GM21367 (cell line): ENCODE data around the gene PUS7.
"Not testable (repeated sequence)": the region's sequence is repeated elsewhere in the genome, so short reads cannot be mapped to it uniquely, and the experiment has no call there.

ENCODE experiments used
- ATAC-seq: cut with Tn5 transposase; IDR thresholded peaks from one replicate; pipeline ENCODE4 v1.9.1; 2021; ENCODE audit not compliant: unreplicated experiment

The PUS7 gene

DNA sequence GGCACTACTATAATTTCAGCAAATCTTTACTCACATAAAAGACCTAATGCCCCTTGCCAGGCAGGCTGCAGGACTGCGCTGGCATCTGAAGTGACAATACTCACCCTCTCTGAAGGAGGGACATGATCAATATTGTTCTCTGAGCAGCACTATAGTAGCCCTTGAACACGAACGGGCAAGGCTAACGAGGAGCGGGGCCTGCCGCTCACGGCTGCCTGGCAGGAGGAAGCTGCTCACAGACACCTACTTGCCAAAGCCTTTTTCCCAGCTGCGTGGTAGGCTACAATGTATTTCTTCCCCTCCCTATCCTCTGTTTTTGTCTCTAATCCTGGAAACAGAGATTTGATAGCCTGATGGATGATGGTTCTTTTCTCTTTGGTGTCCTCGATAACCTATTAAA, 19.9 kb downstream of the PUS7 start:
- ATAC-seq = no peak

DNA sequence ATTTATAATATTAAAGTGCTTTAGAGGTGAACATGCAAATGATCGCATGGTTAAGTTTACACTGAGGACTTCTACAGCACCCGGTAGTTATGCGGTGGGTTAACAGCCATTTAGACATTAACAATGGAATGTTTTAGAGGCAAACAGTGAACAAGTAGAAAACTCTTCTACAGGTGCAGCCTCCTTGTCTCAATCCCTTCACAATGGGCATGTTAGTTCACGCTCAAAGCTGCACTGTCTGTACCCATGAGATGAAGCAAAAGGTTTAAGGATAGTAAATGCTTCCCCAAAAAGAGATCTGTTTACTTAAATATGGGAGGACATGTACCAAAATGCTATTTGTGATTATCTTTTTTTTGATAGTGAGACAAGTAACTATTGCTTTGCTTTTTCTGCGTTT, 25.1 kb downstream of the PUS7 start:
- ATAC-seq = no peak

DNA sequence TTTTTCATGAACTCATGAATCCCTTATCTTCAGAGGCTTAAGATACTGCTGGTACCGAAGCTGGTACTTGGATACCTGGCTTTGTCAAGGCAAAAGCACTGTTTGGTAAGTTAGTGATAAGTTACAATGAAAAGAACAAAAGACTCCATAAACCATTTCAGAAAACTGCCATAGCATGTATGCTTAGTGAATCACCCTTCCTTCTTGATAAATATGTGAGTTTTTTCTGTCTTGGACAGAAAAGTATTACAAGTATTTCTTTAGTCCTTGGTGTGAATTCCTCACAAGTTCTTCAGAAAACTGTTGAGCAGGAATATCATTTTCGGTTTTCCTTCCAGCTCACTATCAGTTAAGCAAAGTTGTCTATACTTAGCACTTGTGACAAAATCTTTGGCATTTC, 25.6 kb downstream of the PUS7 start:
- ATAC-seq = no peak

DNA sequence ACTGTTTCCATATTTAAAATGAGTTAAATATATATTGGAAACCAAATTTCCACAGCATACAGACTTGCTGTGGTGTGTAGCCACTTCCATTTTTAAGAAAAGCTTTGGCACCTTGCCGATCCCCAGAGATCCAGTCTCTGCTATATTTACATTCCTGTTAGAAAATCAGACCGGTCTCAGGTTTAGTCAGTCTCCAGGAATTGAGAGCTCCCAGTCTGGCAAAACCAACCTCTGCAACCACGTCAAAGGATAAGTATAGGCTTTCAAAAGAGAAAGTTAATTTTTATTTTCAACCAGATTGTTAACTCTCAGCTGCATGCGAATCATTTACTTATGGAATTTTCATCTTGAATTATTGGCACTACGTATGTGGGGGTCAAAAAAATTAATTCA, 28.2 kb downstream of the PUS7 start:
- no peak for ATAC-seq

DNA sequence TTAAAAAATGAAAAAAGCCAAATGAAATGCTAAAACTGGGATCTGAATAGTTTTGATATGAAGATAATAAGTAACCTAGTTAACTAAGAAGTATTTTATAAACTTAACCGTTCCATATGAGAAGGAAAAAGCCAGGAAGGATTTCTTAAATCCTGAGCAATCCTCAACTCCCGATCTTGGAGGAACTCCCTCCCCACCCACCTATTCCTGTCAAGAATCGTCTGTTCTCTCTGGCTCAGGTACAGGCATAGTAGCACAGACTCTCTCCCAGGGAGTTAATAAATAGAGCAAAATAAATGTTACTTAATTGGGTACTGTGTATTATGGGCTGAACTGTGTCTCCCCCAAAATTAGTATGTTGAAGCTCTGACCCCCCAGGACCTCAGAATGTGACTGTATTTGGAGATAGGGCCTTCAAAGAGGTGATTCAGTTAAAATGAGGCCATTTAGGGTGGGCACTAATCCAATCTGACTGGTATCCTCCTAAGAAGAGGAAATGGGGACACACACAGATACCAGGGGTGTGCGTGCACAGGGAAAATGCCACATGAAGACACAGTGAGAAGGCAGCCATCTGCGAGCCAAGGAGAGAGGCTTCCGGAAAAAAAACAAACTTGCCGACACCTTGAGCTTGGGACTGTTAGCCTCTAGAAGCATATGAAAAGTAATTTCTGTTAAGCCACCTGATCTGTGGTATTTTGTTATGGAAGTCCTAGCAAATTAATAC, 28.7 kb downstream of the PUS7 start:
- ATAC-seq = no peak

DNA sequence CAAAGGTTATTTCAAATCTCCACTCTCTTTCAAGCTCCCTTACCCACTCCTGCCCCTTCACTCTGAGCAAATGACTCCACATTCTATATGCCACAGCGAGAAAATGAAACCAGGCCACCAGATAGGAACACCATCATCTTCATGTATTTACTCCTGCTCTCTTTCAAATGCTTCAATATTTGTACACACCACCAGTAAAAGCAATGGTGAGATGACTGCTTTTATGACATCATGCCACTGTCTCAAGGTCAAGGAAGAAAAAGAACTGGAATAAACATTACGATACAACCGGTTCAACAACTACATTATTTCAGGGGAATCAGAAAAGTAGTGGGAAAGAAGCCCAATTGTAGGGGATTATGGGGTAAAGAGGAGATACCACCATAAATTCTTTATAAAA, 32.7 kb downstream of the PUS7 start:
- ATAC-seq = no peak

DNA sequence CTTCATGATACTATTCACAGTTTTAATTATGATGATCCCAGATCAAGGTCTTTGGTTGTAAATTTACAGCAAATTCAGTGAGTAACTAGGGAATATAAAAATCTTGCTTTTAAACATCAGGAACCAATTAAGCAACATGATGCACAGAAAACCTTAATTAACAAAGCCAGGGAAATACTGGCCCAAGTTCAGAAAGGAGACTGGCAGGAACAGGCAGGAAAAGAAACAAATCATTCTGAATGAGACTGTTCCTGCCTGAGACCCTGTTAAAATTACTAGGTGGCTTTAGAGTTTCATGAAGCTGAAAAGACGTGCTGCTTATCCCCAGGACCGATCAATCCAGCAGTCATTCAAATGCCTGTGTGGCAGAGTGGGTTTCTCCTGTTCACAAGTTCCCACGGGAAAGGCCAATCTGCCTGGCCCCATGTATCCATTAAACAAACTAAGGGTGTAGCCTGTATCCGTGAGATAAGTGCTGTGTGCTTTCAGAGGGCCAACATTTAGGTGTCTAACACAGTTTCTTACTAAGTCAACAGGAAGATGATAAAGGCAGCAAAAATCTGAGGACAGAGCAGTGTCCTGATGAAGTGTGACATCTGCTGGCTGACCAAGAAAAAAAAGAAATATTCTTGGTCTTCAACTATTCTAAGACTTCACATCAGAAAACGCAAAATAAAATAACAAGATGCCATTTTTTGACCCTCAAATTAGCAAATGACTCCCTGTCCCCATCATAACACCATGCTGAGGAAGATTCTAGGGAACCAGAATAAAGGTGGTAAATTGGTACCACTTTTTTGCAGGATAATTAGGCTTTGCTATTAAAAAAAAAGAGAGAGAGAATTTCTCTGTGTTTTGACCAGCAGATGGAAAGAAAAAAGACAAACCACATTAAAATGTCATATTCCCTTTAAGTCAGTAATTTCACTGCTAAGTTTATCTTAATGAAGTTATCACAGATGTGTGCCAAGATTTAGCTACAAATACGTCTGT, 34.2 kb downstream of the PUS7 start:
- no peak for ATAC-seq

DNA sequence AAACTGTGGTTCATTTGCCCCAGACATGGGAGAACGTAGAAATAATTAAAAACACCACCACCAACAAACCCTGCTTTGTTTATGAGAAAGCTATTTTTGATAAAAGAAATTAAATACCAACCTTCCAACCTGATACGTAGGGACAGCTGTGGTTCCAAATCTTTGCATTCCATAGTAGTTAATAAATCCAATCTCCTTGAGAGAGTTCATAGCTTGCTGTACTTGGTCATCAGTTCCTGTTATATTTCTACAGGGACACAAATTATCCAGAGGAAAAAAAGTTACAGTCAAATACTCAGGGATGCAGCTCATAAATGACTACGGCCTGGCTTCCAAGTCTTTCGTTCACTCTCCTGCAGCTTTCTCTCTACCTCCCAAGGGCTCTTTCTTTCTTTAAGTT, 41.1 kb downstream of the PUS7 start:
- ATAC-seq = no peak

DNA sequence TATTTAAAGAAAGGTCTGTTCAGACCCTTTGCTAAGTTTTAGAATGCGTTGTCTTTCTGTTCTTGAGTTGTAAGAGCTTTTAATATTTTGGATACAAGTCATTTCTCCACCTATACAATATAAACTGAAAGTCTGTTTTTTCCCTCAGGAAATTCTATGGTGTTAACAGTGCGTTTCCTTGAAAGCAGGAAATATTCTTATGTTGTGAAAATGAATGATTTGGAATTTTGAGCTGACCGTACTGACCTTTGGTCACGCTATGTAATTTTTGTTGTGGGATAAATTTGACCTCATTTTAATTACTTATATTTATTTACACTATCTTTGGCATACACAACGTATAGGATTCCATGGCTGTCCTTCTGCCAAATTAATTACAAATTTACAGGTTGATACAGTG, 43.5 kb downstream of the PUS7 start:
- ATAC-seq = no peak

DNA sequence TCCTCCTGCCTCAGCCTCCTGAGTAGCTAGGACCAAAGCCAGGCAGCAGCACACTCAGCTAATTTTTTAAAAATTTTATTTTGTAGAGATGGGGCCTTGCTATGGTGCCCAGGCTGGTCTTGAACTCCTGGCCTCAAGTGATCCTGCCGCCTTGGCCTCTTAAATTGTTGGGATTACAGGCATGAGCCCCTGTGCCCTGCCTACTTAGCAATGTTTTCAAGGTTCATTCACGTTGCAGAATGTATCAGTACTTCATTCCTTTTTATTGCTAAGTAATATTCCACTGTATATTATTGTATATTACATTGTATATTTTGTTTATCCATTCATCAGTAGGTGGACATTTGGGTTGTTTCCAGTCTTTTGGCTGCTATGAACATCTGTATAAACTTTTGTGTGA, 44.2 kb downstream of the PUS7 start:
- no peak for ATAC-seq

DNA sequence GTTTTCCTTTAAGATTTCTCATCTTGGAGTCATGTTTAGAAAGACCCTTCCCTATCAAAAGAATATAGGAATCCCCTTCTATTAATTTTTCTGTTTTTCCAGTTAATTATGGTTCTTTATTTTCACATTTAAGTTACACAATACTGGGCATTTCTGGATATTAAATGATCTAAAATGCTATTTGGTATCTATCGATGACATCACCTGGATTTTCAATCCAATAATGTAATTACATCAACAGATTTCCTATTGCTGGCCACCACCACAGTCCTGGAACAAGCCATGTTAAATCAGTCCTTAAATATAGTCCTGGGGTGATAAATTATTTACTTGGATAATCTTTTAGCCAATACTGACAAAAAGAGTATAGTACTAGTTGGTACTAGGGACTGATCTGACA, 48.0 kb downstream of the PUS7 start:
- ATAC-seq = no peak

DNA sequence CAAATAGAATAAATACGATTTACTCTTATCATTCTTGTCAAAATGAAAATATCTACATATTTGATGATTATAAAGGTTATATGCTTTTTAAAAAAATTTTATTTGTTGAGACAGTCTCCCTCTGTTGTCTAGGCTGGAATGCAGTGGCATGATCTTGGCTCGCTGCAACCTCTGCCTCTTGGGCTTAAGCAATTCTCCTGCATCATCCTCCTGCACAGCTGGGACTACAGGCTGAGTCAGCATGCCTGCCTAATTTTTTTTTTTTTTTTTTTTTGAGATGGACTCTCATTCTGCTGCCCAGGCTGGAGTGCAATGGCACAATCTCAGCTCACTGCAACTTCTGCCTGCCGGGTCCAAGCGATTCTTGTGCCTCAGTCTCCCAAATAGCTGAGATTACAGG, 48.9 kb downstream of the PUS7 start:
- no peak for ATAC-seq

DNA sequence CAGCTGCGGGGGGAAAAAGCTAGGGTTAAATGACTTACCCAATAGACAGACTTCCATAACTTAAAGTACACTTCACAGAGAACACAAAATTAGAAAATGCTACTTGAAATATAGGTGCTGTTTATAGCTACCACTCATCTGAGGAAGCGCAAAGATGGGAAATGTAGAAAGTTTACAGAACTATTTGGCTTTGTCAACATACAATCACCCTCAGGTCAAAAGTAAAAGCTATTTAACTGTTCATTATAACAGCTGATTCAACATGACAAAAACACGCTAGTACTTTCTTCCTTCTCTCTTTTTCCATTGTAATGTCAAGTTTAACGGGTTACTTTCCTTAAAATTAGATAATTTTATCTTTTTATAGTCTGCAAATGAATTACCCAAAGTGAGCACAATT, 51.2 kb downstream of the PUS7 start:
- ATAC-seq = no peak

DNA sequence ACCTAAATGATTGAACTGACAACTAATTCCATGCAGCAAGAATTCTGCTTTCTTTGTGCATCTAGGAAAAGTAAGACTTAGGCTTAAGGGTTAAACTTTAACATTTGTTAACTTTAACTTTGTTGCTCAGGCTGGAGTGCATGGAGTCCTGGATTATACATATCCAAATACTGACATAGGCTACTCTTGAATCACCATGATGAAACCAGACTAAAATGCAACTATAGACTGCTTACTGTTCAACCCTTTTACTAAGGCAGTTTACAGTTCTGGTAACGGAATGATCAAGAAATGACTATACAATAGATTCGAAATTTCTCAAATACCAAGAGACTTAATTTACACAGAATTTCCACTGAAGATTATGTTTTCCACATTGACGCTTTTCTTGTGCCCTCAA, 52.0 kb downstream of the PUS7 start:
- ATAC-seq = no peak

DNA sequence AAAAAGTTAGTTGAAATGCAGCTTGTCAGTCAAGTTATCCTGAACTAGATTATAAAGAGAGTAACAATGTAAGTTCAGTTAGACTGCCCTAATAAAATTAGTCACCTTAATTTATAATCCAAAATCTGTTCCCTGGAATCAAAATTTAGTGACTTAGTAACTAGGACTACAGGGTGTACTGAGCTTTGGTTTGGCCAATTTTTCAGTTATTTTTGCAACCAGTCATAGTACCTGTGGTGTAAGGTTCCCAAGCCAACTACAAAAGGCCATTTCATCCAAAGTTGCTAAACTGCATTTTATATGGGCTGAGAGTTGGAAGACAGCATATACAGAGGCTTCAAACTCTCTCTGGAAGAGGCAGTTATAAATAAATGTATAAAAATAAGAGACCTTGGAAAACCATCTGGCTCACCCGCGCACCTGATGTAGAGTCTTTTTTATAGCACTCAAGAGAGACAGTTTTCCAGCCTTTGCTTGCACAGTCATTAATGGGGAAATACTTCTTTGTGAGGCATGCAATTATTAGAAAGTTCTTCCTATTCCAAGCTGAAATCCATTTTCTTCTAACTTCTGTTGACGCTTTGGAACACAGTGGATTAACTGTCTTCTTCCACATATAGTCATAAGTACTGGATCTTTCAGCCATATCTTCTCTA, 59.2 kb downstream of the PUS7 start:
- no peak for ATAC-seq

DNA sequence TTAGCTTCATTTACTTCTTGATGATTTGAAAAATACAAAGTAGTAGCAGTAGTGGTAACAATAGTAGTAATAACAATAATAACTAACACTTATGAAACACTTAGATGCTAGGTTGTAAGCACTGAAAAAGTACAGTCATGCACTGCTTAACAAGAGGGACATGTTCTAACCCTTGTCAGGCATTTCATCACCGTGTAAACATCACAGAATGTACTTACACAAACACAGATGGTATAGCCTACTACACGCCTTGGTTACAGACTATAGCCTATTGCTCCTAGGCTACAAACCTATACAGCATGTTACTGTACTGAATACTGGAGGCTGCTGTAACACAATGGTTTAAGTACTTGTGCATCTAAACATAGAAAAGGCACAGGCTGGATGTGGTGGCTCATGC, 60.6 kb downstream of the PUS7 start:
- no peak for ATAC-seq

DNA sequence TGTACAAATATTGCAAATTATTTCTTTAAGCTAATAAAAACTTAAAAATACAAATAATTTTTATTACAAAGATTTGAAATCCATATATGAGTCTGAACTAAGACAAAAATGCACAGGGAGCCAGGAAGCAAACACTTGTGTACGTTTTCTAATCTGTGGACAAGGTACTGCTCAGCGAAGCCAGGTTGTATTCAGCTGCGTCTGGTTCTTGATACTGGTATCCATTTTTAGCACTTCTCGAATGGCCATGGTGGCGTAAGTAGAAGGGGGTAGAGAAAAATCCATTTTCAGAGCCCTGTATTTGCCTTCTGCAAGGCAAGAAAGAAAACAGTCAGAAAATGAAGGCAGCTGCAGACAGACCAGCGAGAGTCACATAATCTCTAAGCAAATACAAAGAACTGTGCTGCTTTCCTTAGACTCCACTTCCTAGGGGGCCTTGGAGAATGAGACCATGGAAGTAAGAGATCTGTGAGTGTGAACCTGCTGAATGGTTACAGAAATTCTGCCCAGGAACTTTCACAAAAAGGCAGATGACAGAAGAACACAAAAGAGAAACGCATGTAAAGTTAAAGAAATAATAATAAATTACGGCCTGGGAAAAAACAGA, 64.3 kb downstream of the PUS7 start:
- ATAC-seq = no peak

DNA sequence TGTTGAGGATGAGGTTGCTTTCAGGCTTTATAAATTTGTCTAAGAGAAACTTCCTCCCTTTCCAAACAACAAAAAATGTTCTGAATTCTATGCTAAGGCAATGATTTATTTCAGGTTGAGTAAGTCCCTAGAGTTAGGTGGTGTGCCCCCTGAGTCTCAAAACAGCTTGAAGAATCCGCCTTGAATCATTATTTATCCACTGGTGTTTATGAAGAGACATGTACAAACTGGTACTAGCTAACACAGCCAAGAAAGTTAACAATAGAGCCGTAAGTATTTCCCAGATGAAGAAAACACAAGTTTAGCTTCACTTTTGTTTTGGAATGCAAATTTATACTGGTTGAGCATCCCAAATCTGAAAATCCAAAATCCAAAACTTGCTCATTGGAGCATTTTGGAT, 67.2 kb downstream of the PUS7 start:
- no peak for ATAC-seq

DNA sequence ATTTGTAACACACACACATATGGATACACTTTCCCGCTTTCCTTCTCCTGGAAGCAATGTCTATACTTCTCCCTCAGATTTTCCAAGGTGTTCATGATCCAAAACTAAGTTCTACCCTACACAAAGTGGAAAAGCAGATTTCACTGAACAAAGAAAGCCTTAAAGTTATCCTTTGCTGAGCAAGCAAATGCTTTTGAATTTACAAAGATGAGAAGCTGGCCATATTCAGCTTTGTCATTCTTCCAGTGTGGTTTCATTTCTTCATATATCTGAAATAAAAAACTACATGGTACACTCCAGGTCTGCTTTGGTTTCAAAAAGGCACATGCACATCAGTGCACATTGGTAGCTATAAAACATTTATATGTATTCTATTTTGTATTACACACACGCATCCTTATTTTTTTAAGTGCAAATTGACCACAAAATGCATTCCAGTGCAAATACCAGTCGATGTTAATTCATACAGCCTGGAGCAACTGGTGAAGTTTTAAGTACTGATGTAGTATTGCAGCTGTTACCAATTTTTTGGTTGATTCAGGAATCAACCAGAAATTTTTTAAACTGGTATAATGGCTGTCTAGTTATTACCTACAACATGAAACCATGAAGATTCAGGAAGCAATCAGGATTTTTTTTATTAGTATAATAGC, 67.8 kb downstream of the PUS7 start:
- no peak for ATAC-seq

DNA sequence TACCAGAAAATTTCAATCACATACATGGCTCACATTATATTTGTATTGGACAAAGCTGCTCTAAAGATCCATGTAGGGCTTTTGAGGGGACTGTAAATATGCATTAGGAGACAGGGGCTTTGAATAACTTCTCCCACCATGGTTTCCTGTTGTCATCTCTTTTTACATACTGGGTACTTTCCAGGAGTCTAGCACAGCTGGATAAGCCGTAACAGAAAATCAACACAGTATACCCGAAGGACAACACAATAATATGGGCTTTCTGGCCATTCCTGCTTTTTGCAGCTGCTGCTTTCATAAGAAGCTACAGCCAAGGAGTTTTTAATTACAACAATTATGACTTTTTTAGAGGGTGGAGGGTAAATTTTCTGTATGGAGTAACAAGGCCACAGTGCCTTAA, 70.0 kb downstream of the PUS7 start:
- no peak for ATAC-seq

DNA sequence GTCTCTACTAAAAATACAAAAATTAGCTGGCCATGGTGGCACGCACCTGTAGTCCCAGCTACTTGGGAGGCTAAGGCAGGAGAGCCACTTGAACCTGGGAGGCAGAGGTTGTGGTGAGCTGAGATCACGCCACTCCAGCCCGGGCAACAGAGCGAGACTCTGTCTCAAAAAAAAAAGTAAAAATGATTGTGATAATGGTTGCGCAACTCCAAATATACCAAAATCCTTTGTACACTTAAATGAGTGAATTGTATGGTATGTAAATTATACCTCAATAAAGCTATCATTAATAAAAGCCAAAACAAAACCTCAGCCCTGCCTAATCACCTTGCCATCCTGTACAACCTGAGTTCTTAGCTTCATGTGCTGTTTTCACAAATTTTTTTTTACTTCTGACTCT, 71.2 kb downstream of the PUS7 start:
- not testable (repeated sequence) for ATAC-seq
